ENCODE data around the gene SUGCT. TPM values are rescaled to one million over a fixed set of nuclear protein-coding genes. Genes with fewer than 3 reads are reported as not detected.

The SUGCT gene
- polyA plus RNA-seq, 1 donor: 18.8 TPM

DNA sequence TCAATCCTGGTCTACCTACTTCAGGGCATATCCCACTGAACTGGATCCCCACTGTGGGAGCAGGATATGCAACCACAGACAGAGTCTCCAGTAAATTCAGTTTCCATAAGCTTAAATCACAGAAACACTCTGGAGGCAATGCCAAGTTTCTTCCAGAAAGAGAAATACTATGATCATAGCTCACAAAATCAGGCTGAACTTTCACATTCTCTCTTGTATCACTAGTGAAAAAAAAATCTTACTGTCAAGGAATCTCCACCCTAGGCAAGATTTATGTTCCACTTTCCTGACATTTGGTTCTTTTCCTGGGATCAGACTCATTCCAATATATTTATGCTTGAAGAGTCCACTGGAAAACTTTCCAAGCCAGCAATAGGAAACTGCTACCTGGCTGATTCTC is 749.0 kb downstream of the SUGCT start:
- H3K27ac ChIP-seq (ENCODE audit: low read length): no peak overlapping the region
- H3K9me3 ChIP-seq (ENCODE audit: control insufficient read depth, low read depth, low read length): no peaks in the 10 kb centered on the region
- no peak overlapping the region for H3K4me3 ChIP-seq (ENCODE audit: low read length)
- H3K27me3 ChIP-seq (ENCODE audit: control insufficient read depth, insufficient read depth, low read length): no peaks in the 10 kb centered on the region
- H3K4me1 ChIP-seq (ENCODE audit: control insufficient read depth, insufficient read depth, low read length): no peaks in the 10 kb centered on the region
- DNase-seq: no peak
- H3K36me3 ChIP-seq (ENCODE audit: control insufficient read depth, insufficient read depth, low read length): no peaks in the 10 kb centered on the region

DNA sequence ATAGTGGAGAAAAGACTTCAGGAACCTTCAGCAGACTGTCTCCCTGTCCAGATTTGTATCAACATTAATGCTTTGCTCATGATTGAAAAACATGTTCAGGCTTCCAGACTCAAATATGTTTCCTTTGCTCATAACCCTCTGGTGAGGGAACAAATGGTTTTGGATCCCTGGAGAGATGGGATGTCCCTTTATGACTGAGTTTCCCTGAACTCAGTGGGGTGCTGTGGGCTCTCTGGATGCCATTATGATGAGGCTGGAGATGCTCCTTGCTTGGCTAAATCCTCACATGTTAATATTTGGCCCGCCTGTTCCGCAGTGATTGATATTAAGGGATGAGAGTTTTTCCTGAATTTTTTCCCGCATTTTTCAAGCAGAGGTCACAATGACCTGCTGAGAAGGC is 749.4 kb downstream of the SUGCT start:
- Histone ChIP-seq H3K36me3 (ENCODE audit: control insufficient read depth, insufficient read depth, low read length) (no peaks in the 10 kb centered on the region), H3K9me3 (ENCODE audit: control insufficient read depth, low read depth, low read length) (no peaks in the 10 kb centered on the region), H3K4me3 (ENCODE audit: low read length) (no peak overlapping the region), H3K4me1 (ENCODE audit: control insufficient read depth, insufficient read depth, low read length) (no peaks in the 10 kb centered on the region), H3K27ac (ENCODE audit: low read length) (no peak overlapping the region), H3K27me3 (ENCODE audit: control insufficient read depth, insufficient read depth, low read length) (no peaks in the 10 kb centered on the region)
- WGBS (ENCODE audit: insufficient coverage, low lambda C conversion rate): no CpG with 5 or more reads among the region's 3 CpGs
- DNase-seq: no peak

- no peak overlapping the region for H3K27ac ChIP-seq (ENCODE audit: low read length)
- DNase-seq: no peak
- H3K9me3 ChIP-seq (ENCODE audit: control insufficient read depth, low read depth, low read length): peaks cover 3% of the 10 kb centered on the region
- H3K27me3 ChIP-seq (ENCODE audit: control insufficient read depth, insufficient read depth, low read length): no peaks in the 10 kb centered on the region
- H3K4me3 ChIP-seq (ENCODE audit: low read length): no peak overlapping the region
- no CpG with 5 or more reads among the region's 2 CpGs for WGBS (ENCODE audit: insufficient coverage, low lambda C conversion rate)
- H3K4me1 ChIP-seq (ENCODE audit: control insufficient read depth, insufficient read depth, low read length): no peaks in the 10 kb centered on the region
- no peaks in the 10 kb centered on the region for H3K36me3 ChIP-seq (ENCODE audit: control insufficient read depth, insufficient read depth, low read length)
Measured at GRCh38 chr7:40885503-40885902, 750.7 kb downstream of the SUGCT start.

- H3K27ac ChIP-seq (ENCODE audit: low read length): no peak overlapping the region
- no peaks in the 10 kb centered on the region for H3K36me3 ChIP-seq (ENCODE audit: control insufficient read depth, insufficient read depth, low read length)
- no peaks in the 10 kb centered on the region for H3K27me3 ChIP-seq (ENCODE audit: control insufficient read depth, insufficient read depth, low read length)
- no peak for DNase-seq
- no peaks in the 10 kb centered on the region for H3K4me1 ChIP-seq (ENCODE audit: control insufficient read depth, insufficient read depth, low read length)
- no peak overlapping the region for H3K4me3 ChIP-seq (ENCODE audit: low read length)
- peaks cover 3% of the 10 kb centered on the region for H3K9me3 ChIP-seq (ENCODE audit: control insufficient read depth, low read depth, low read length)
Measured at GRCh38 chr7:40887099-40887498, 752.3 kb downstream of the SUGCT start.

DNA sequence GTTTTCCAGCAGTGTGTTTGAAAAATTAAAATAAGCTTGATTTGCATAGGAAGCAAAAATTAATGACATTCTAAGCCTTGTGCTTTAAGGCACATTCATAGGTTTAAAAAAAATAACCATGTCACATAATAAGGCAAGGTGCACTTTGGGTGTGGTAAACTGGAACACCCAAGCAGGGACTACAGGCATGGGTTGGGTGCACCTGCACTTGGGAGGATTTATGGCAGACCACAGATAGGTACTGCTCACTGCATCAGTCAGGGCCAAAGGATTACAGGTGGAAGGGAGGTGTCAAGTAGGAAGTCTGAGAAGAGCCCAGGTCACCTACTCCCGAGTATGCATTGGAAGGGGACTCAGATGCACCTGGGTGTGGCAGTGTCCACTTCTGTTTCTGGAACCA is 753.7 kb downstream of the SUGCT start:
- DNase-seq: no peak
- no CpG with 5 or more reads among the region's 1 CpG for WGBS (ENCODE audit: insufficient coverage, low lambda C conversion rate)
- no peak overlapping the region for H3K4me3 ChIP-seq (ENCODE audit: low read length)
- H3K9me3 ChIP-seq (ENCODE audit: control insufficient read depth, low read depth, low read length): peaks cover 3% of the 10 kb centered on the region
- no peak overlapping the region for H3K27ac ChIP-seq (ENCODE audit: low read length)
- H3K4me1 ChIP-seq (ENCODE audit: control insufficient read depth, insufficient read depth, low read length): no peaks in the 10 kb centered on the region
- no peaks in the 10 kb centered on the region for H3K36me3 ChIP-seq (ENCODE audit: control insufficient read depth, insufficient read depth, low read length)
- no peaks in the 10 kb centered on the region for H3K27me3 ChIP-seq (ENCODE audit: control insufficient read depth, insufficient read depth, low read length)

- H3K4me1 ChIP-seq (ENCODE audit: control insufficient read depth, insufficient read depth, low read length): no peaks in the 10 kb centered on the region
- H3K4me3 ChIP-seq (ENCODE audit: low read length): no peak overlapping the region
- no peak overlapping the region for H3K27ac ChIP-seq (ENCODE audit: low read length)
- 80% methylated on average over 1 of the region's 4 CpGs for WGBS (ENCODE audit: insufficient coverage, low lambda C conversion rate)
- peaks cover 3% of the 10 kb centered on the region for H3K9me3 ChIP-seq (ENCODE audit: control insufficient read depth, low read depth, low read length)
- no peaks in the 10 kb centered on the region for H3K27me3 ChIP-seq (ENCODE audit: control insufficient read depth, insufficient read depth, low read length)
- no peaks in the 10 kb centered on the region for H3K36me3 ChIP-seq (ENCODE audit: control insufficient read depth, insufficient read depth, low read length)
- no peak for DNase-seq
Measured at GRCh38 chr7:40889099-40889498, 754.3 kb downstream of the SUGCT start.

- WGBS (ENCODE audit: insufficient coverage, low lambda C conversion rate): no CpG with 5 or more reads among the region's 2 CpGs
- no peaks in the 10 kb centered on the region for H3K36me3 ChIP-seq (ENCODE audit: control insufficient read depth, insufficient read depth, low read length)
- H3K27ac ChIP-seq (ENCODE audit: low read length): no peak overlapping the region
- no peak overlapping the region for H3K4me3 ChIP-seq (ENCODE audit: low read length)
- peaks cover 3% of the 10 kb centered on the region for H3K9me3 ChIP-seq (ENCODE audit: control insufficient read depth, low read depth, low read length)
- H3K27me3 ChIP-seq (ENCODE audit: control insufficient read depth, insufficient read depth, low read length): no peaks in the 10 kb centered on the region
- no peak for DNase-seq
- no peaks in the 10 kb centered on the region for H3K4me1 ChIP-seq (ENCODE audit: control insufficient read depth, insufficient read depth, low read length)
Measured at GRCh38 chr7:40889539-40889938, 754.7 kb downstream of the SUGCT start.

DNA sequence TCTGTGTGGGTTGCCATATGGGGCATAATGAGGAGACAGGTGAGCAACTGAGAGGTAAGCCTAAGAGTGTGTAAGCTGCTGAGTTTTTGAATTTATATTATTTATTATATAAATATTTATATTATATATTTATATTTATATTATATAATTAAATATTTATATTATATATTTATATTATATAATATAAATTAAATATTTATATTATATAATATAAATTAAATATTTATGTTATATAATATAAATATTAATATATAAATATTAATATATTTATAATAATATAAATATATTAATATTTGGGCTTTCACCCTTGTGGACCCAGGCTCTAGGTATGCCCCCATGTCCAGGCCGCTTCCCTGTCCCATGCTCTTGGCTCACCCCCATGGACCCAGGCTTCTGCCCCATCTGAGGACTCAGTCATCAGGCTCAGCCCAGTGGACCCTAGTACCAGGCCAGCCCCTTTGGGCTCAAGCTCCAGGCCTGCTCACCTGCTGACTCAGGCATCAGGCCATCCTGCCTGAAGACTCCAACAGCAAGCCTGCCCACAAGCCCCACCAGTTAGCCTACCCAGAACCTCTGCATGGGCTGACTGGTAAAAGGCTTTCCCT is 755.4 kb downstream of the SUGCT start:
- H3K27me3 ChIP-seq (ENCODE audit: control insufficient read depth, insufficient read depth, low read length): no peaks in the 10 kb centered on the region
- WGBS (ENCODE audit: insufficient coverage, low lambda C conversion rate): no CpG with 5 or more reads among the region's 1 CpG
- no peak for DNase-seq
- H3K9me3 ChIP-seq (ENCODE audit: control insufficient read depth, low read depth, low read length): peaks cover 3% of the 10 kb centered on the region
- H3K36me3 ChIP-seq (ENCODE audit: control insufficient read depth, insufficient read depth, low read length): no peaks in the 10 kb centered on the region
- no peaks in the 10 kb centered on the region for H3K4me1 ChIP-seq (ENCODE audit: control insufficient read depth, insufficient read depth, low read length)
- H3K27ac ChIP-seq (ENCODE audit: low read length): no peak overlapping the region
- H3K4me3 ChIP-seq (ENCODE audit: low read length): no peak overlapping the region

DNA sequence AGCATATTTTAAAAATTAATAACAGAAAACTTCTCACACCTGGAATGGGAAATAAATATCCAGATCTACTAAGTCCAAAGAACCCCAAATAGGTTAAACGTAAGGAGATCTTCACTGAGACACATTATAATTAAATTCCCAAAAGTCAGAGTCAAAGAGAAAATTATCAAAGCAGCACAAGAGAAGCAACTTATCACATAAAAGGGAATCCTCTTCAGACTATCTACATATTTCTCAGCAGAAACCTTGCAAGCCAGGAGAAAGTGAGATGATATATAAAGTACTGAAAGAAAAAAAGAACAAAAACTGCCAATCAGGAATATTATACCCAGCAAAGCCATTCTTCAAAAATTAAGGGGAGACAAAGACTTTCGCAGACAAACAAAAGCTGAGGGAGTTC is 756.4 kb downstream of the SUGCT start:
- no peaks in the 10 kb centered on the region for H3K4me1 ChIP-seq (ENCODE audit: control insufficient read depth, insufficient read depth, low read length)
- H3K27ac ChIP-seq (ENCODE audit: low read length): no peak overlapping the region
- no peaks in the 10 kb centered on the region for H3K36me3 ChIP-seq (ENCODE audit: control insufficient read depth, insufficient read depth, low read length)
- WGBS (ENCODE audit: insufficient coverage, low lambda C conversion rate): 100% methylated on average over 2 of the region's 2 CpGs
- peaks cover 3% of the 10 kb centered on the region for H3K9me3 ChIP-seq (ENCODE audit: control insufficient read depth, low read depth, low read length)
- DNase-seq: no peak
- H3K27me3 ChIP-seq (ENCODE audit: control insufficient read depth, insufficient read depth, low read length): no peaks in the 10 kb centered on the region
- no peak overlapping the region for H3K4me3 ChIP-seq (ENCODE audit: low read length)

- no peaks in the 10 kb centered on the region for H3K36me3 ChIP-seq (ENCODE audit: control insufficient read depth, insufficient read depth, low read length)
- no peaks in the 10 kb centered on the region for H3K4me1 ChIP-seq (ENCODE audit: control insufficient read depth, insufficient read depth, low read length)
- H3K9me3 ChIP-seq (ENCODE audit: control insufficient read depth, low read depth, low read length): no peaks in the 10 kb centered on the region
- WGBS (ENCODE audit: insufficient coverage, low lambda C conversion rate): 97% methylated on average over 5 of the region's 15 CpGs
- no peak overlapping the region for H3K4me3 ChIP-seq (ENCODE audit: low read length)
- no peaks in the 10 kb centered on the region for H3K27me3 ChIP-seq (ENCODE audit: control insufficient read depth, insufficient read depth, low read length)
- DNase-seq: no peak
- no peak overlapping the region for H3K27ac ChIP-seq (ENCODE audit: low read length)
Measured at GRCh38 chr7:40899151-40899550, 764.3 kb downstream of the SUGCT start.

GRCh38 chr7:40899636-40900507 is 765.1 kb downstream of the SUGCT start:
- WGBS (ENCODE audit: insufficient coverage, low lambda C conversion rate): 82% methylated on average over 3 of the region's 16 CpGs
- Histone ChIP-seq H3K9me3 (ENCODE audit: control insufficient read depth, low read depth, low read length) (no peaks in the 10 kb centered on the region), H3K27ac (ENCODE audit: low read length) (no peak overlapping the region), H3K27me3 (ENCODE audit: control insufficient read depth, insufficient read depth, low read length) (no peaks in the 10 kb centered on the region), H3K4me1 (ENCODE audit: control insufficient read depth, insufficient read depth, low read length) (no peaks in the 10 kb centered on the region), H3K4me3 (ENCODE audit: low read length) (no peak overlapping the region), H3K36me3 (ENCODE audit: control insufficient read depth, insufficient read depth, low read length) (no peaks in the 10 kb centered on the region)
- DNase-seq: no peak
